Measurements from ENCODE around the gene SYNGAP1.

DNA sequence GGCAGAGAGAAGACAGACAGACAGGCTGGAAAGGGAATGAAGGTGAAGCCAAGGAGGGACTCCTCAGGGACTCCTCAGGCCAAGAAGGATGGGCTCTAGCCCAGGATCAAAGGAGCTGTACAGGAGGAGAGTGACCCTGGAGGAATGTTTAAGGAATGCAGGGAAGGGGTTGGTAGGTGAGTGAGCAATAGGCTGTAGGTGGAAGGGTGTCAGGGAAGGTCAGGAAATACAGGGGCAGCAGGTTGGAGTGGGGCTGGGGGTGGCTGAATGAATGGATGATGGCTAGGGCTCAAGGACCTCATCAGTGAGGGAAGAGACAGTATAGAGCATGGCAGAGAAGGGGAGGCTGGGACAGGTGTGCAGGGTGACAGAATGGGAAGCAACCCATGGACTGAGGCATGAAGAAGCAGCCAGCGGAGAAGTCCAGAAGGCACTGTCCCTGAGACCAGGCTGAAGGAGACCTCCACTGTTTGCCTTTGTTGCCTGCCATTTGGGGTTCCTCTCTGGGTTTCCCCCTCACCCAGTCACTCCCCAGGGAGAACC, 13.2 kb downstream of the SYNGAP1 start:
- TF ChIP-seq, protein P1, sequence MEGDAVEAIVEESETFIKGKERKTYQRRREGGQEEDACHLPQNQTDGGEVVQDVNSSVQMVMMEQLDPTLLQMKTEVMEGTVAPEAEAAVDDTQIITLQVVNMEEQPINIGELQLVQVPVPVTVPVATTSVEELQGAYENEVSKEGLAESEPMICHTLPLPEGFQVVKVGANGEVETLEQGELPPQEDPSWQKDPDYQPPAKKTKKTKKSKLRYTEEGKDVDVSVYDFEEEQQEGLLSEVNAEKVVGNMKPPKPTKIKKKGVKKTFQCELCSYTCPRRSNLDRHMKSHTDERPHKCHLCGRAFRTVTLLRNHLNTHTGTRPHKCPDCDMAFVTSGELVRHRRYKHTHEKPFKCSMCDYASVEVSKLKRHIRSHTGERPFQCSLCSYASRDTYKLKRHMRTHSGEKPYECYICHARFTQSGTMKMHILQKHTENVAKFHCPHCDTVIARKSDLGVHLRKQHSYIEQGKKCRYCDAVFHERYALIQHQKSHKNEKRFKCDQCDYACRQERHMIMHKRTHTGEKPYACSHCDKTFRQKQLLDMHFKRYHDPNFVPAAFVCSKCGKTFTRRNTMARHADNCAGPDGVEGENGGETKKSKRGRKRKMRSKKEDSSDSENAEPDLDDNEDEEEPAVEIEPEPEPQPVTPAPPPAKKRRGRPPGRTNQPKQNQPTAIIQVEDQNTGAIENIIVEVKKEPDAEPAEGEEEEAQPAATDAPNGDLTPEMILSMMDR (IDR thresholded peaks at IDR 0.05), result no peak
- TF ChIP-seq RAD21 (conservative IDR thresholded peaks at IDR 0.05 in 1 of 2, IDR thresholded peaks at IDR 0.05 in 1 of 2), result no peak
- TF ChIP-seq, protein P2, sequence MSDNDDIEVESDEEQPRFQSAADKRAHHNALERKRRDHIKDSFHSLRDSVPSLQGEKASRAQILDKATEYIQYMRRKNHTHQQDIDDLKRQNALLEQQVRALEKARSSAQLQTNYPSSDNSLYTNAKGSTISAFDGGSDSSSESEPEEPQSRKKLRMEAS (IDR thresholded peaks at IDR 0.05), result no peak
- TF ChIP-seq POLR2A (IDR thresholded peaks at IDR 0.05; ENCODE audit: low read length), result no peak
- TF ChIP-seq CHD4 (IDR thresholded peaks at IDR 0.05; ENCODE audit: borderline replicate concordance), result no peak
- TF ChIP-seq JUN (IDR thresholded peaks at IDR 0.05), result no peak
- TF ChIP-seq EP300 (IDR thresholded peaks at IDR 0.05), result no peak
- TF ChIP-seq GATA3 (IDR thresholded peaks at IDR 0.05; ENCODE audit: borderline replicate concordance), result no peak
